Lower lobe of right lung (tissue), 2 donors: ENCODE data around the gene CPA4. TPM values are rescaled to one million over a fixed set of nuclear protein-coding genes. Genes with fewer than 3 reads are reported as not detected.

Source experiments
- ATAC-seq, 2 donors: fragments of 200-7000 bp; cut with Tn5 transposase; one replicate each; pipeline ENCODE4 v1.9.1; 2020 to 2022; ENCODE audit warnings: mild to moderate bottlenecking in 2 of 2, moderate library complexity in 2 of 2
- DNase-seq: peaks from one replicate; pipeline ENCODE4 v3.0.0-alpha.2; 2020
- H3K27ac ChIP-seq: fragments of 200-600 bp; one replicate; pipeline ENCODE4 v1.8.0; 2022
- H3K27me3 ChIP-seq: fragments of 200-600 bp; one replicate; pipeline ENCODE4 v1.8.0; 2022; ENCODE audit warnings: low read depth
- H3K36me3 ChIP-seq: fragments of 200-600 bp; one replicate; pipeline ENCODE4 v1.8.0; 2022; ENCODE audit warnings: mild to moderate bottlenecking
- H3K4me1 ChIP-seq: fragments of 200-600 bp; one replicate; pipeline ENCODE4 v1.8.0; 2022
- H3K4me3 ChIP-seq: fragments of 200-600 bp; one replicate; pipeline ENCODE4 v1.8.0; 2022; ENCODE audit warnings: mild to moderate bottlenecking
- H3K9me3 ChIP-seq: fragments of 200-600 bp; one replicate; pipeline ENCODE4 v1.8.0; 2022
- CTCF ChIP-seq: fragments of 200-600 bp; IDR thresholded peaks from one replicate; pipeline ENCODE4 v1.8.0; 2022; ENCODE audit warnings: antibody characterized with exemption, mild to moderate bottlenecking
- intact Hi-C: fragments of 100-400 bp; cut with DNase I; formaldehyde crosslinking; loops from one replicate; pipeline ENCODE4 v1.11.0; 2022
- total RNA-seq: library from RNA; stranded (reverse); fragmentation: NEBNext Ultra II Directional; extraction: Animal tissue kit (Norgen Biotek cat#: 25700); gene quantifications from one replicate; pipeline ENCODE4 v1.2.1, GENCODE V29; 2021
- donor health status: DM: no; HTN: yes; CAD: no; lungs with severe emphysema.

CPA4 gene
- total RNA-seq, 1 donor from 2014 or later, result not detected

DNA sequence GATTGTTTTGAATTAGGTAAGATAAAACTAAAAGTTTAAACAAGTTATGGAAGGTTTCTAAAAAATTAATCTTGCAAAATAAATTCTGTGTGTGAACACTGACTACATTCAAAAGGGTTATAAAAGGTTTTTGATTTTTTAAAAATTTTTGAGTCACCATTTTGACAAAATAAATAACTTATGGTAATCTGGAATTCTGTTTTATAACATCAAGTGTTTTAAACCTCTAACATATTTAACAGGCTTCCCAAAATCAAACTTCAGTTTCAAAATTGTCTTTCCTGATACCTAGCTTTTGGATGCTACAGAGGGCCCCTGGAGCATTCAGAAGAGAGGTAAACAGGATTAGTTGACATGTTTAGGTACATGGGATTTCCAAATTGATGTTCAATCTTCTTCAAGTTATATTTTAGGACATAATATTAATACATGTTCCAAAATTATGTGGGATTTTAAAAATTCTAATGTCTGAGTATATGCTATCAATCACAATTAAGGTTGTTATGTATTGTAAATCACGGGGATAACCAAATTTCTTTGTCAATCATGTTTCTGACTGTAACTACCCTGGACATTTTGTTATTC lies 34.4 kb upstream of the CPA4 start:
- H3K4me3 ChIP-seq, result no peak overlapping the region
- intact Hi-C loops, result no loop called here
- no peaks in the 10 kb centered on the region for H3K27me3 ChIP-seq
- no peaks in the 10 kb centered on the region for H3K36me3 ChIP-seq
- no peak for TF ChIP-seq CTCF
- ATAC-seq (no peak), DNase-seq (no peak)
- no peaks in the 10 kb centered on the region for H3K4me1 ChIP-seq
- H3K9me3 ChIP-seq, result peaks cover 29% of the 10 kb centered on the region
- no peak overlapping the region for H3K27ac ChIP-seq

DNA sequence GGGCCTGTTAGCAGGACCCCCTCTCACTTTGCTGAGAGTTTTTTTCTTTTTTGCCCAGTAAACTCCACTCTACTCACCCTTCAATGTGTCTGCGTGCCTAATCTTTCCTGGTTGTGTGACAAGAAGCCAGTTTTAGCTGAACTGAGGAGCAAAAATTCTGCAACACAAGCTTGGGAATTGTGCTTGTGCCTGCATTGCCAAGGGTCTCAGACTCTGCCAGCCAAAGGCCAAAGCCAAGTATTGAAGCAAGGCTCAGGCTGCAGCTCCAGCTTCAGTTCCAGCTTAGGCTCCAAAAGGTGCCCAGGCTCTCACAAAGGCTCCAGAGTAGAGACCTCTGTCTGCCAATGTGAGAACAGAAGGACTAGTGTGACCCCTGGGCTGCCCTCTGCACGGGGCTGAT lies 30.5 kb upstream of the CPA4 start:
- TF ChIP-seq CTCF, result no peak
- no peaks in the 10 kb centered on the region for H3K27me3 ChIP-seq
- no peaks in the 10 kb centered on the region for H3K4me1 ChIP-seq
- H3K36me3 ChIP-seq, result no peaks in the 10 kb centered on the region
- DNase-seq, result no peak
- intact Hi-C loops, result no loop called here
- no peak overlapping the region for H3K4me3 ChIP-seq
- H3K27ac ChIP-seq, result no peak overlapping the region
- no peak for ATAC-seq
- H3K9me3 ChIP-seq, result peaks cover 24% of the 10 kb centered on the region

- ATAC-seq (no peak), DNase-seq (no peak)
- Histone ChIP-seq H3K4me3 (no peak overlapping the region), H3K27ac (no peak overlapping the region), H3K4me1 (no peaks in the 10 kb centered on the region), H3K36me3 (no peaks in the 10 kb centered on the region), H3K27me3 (no peaks in the 10 kb centered on the region), H3K9me3 (peaks cover 18% of the 10 kb centered on the region)
- no peak for TF ChIP-seq CTCF
- intact Hi-C loops, result no loop called here
Observed at GRCh38 chr7:130263130-130263529, 29.8 kb upstream of the CPA4 start.

GRCh38 chr7:130266258-130266960 lies 26.6 kb upstream of the CPA4 start, which contains the start of gene CPA2:
Gene CPA2 (plus strand): TSS chr7:130266863. CDS start chr7:130266882, 19 bp downstream.
- no peaks in the 10 kb centered on the region for H3K4me1 ChIP-seq
- peaks cover 4% of the 10 kb centered on the region for H3K27me3 ChIP-seq
- intact Hi-C loops, result no loop called here
- no peak for ATAC-seq
- no peak within 1 kb of the TSS for H3K27ac ChIP-seq
- no peak within 1 kb of the TSS for H3K4me3 ChIP-seq
- no peak for DNase-seq
- TF ChIP-seq CTCF, result no peak
- H3K9me3 ChIP-seq, result no peaks in the 10 kb centered on the region
- H3K36me3 ChIP-seq, result no peaks in the 10 kb centered on the region

GRCh38 chr7:130266961-130267321 lies 26.0 kb upstream of the CPA4 start:
- no peak for TF ChIP-seq CTCF
- Histone ChIP-seq H3K27ac (no peak overlapping the region), H3K9me3 (no peaks in the 10 kb centered on the region), H3K4me3 (no peak overlapping the region), H3K27me3 (peaks cover 4% of the 10 kb centered on the region), H3K4me1 (no peaks in the 10 kb centered on the region), H3K36me3 (no peaks in the 10 kb centered on the region)
- intact Hi-C loops, result no loop called here
- DNase-seq (no peak), ATAC-seq (no peak)
